ENCODE measurements around the gene CDC37. TPM values are rescaled to one million over a fixed set of nuclear protein-coding genes. Genes with fewer than 3 reads are reported as not detected.

The CDC37 gene
- total and polyA plus RNA-seq, 2 of the 4 experiments (the other 2 are of a cell fraction): 209 to 650 TPM

- in situ Hi-C loops (cut with MboI; ENCODE audit: low sequenced_read_pairs): no loop called here
- Histone ChIP-seq H3K79me1 (ENCODE audit: low read depth in 1 of 2, low read length in 2 of 2) (peaks cover 15 to 56% of the 10 kb centered on the region in 2 experiments; a peak in 3 of 4 replicates), H3K23ac (ENCODE audit: low read depth, low read length) (no peak overlapping the region), H2BK20ac (ENCODE audit: low read depth, low read length) (no peak overlapping the region), H3K4me2 (ENCODE audit: low read depth, low read length) (no peak overlapping the region), H4K5ac (ENCODE audit: low read depth, low read length) (no peak overlapping the region), H4K91ac (ENCODE audit: insufficient read depth, low read depth, low read length) (no peak overlapping the region), H2AK5ac (ENCODE audit: low read depth, low read length) (no peak overlapping the region), H3K14ac (replicated peaks; ENCODE audit: low read depth, low read length) (no peak overlapping the region), H3K9ac (ENCODE audit: low read depth, low read length) (no peak overlapping the region), H3K27me3 (ENCODE audit: control insufficient read depth, insufficient read depth, low read length) (no peaks in the 10 kb centered on the region), H3K27ac (ENCODE audit: insufficient read depth, low read length) (no peak overlapping the region), H4K20me1 (ENCODE audit: insufficient read depth, low read length) (peaks cover 69% of the 10 kb centered on the region), H3K36me3 (ENCODE audit: control insufficient read depth, insufficient read depth, low read length) (peaks cover 29% of the 10 kb centered on the region), H2BK120ac (ENCODE audit: low read depth, low read length) (no peak overlapping the region), H2AK9ac (replicated peaks; ENCODE audit: low read depth, low read length, poor library complexity) (no peak overlapping the region), H2BK5ac (ENCODE audit: low read depth, low read length, poor library complexity, severe bottlenecking) (no peak overlapping the region), H3K4me3 (ENCODE audit: insufficient read depth, low read depth, low read length) (no peak overlapping the region), H3K18ac (ENCODE audit: low read depth, low read length) (no peak overlapping the region), H2BK15ac (ENCODE audit: low read depth, low read length) (no peak overlapping the region), H3K4ac (ENCODE audit: low read depth, low read length) (no peak overlapping the region), H4K8ac (ENCODE audit: low read depth in 2 of 2, low read length in 2 of 2) (no peak overlapping the region), H3K9me1 (ENCODE audit: insufficient read depth, low read length) (0 out of 2 replicates have a peak, but pooled peaks cover 2% of the 10 kb centered on the region), H3K56ac (ENCODE audit: extremely low read depth, insufficient read depth, low read length) (no peak overlapping the region), H3K4me1 (ENCODE audit: control insufficient read depth, insufficient read depth, low read length) (peaks cover 2% of the 10 kb centered on the region; the same call in 1 of the 2 replicates), H2AFZ (replicated peaks; ENCODE audit: low read length, poor library complexity) (no peak overlapping the region), H3K9me3 (ENCODE audit: control insufficient read depth, insufficient read depth, low read length) (no peaks in the 10 kb centered on the region)
- intact Hi-C loops (cut with micrococcal nuclease): no loop called here
- ATAC-seq (ENCODE audit: low read depth) (no peak), DNase-seq (no peak)
- BruUV-seq (replicated peaks): no TSS peak
- WGBS, 2 experiments (ENCODE audit: extremely low coverage in 2 of 2, insufficient read length in 1 of 2): 60% methylated on average over 1 of the region's 9 CpGs; no CpG with 5 or more reads in 1 of the 2 experiments
- CTCF ChIA-PET: no interaction called here
- no peak for TF ChIP-seq RFX5 (IDR thresholded peaks at IDR 0.05; ENCODE audit: low read depth, low read length)
- no peak for TF ChIP-seq FOS (IDR thresholded peaks at IDR 0.05; ENCODE audit: low read depth, low read length)
- no peak for TF ChIP-seq BHLHE40 (IDR thresholded peaks at IDR 0.05; ENCODE audit: low read depth, low read length)
- dilution Hi-C loops (cut with HindIII; ENCODE audit: low sequenced_read_pairs, unreplicated experiment): no loop called here
- POLR2A ChIA-PET (ENCODE audit: unreplicated experiment): no interaction called here
Observed at GRCh38 chr19:10398819-10399218, 4.5 kb downstream of the CDC37 start.

Measured in IMR-90 (cell line).